ENCODE measurements around the gene CHAT. TPM values are rescaled to one million over a fixed set of nuclear protein-coding genes. Genes with fewer than 3 reads are reported as not detected.

CHAT gene
- total and polyA plus RNA-seq, 2 of the 13 experiments (the other 11 are each of a cell fraction or from before 2014, with no cell fraction given) = not detected

- TF ChIP-seq HNF1A (IDR thresholded peaks at IDR 0.05; ENCODE audit: low read depth) = no peak
- no peak for TF ChIP-seq HNF1A (CRISPR knock-in tag; IDR thresholded peaks at IDR 0.05; ENCODE audit: borderline replicate concordance)
- no peak for TF ChIP-seq E2F5 (CRISPR knock-in tag; conservative IDR thresholded peaks at IDR 0.05)
- TF ChIP-seq ZHX1 (CRISPR knock-in tag; IDR thresholded peaks at IDR 0.05; ENCODE audit: low read depth) = no peak
- no peak for TF ChIP-seq ZNF354B (CRISPR knock-in tag; IDR thresholded peaks at IDR 0.05)
- TF ChIP-seq BORCS8-MEF2B (CRISPR knock-in tag; IDR thresholded peaks at IDR 0.05) = no peak
- TF ChIP-seq NKX3-1 (CRISPR knock-in tag; IDR thresholded peaks at IDR 0.05) = no peak
- no peak for TF ChIP-seq ZBTB40 (IDR thresholded peaks at IDR 0.05)
- no peak for TF ChIP-seq ZBTB40 (CRISPR knock-in tag; IDR thresholded peaks at IDR 0.05)
- no peak for TF ChIP-seq FOSL1 (CRISPR knock-in tag; IDR thresholded peaks at IDR 0.05; ENCODE audit: borderline replicate concordance)
- TF ChIP-seq SOX6 (IDR thresholded peaks at IDR 0.05) = no peak
- TF ChIP-seq SOX6 (CRISPR knock-in tag; IDR thresholded peaks at IDR 0.05) = no peak
Observed at GRCh38 chr10:49666054-49666615, 52.3 kb downstream of the CHAT start (continued).

Measured in HepG2 (cell line).